ENCODE measurements around the gene ARPC5. TPM values are rescaled to one million over a fixed set of nuclear protein-coding genes. Genes with fewer than 3 reads are reported as not detected.

The ARPC5 gene
- total and polyA plus RNA-seq, 2 donors from 2014 or later, result 75.9 to 107 TPM

GRCh38 chr1:183605904-183606303, 29.7 kb downstream of the ARPC5 start:
- no peak for DNase-seq
- Histone ChIP-seq H3K9ac (ENCODE audit: low read length in 3 of 3) (no peak overlapping the region), H3K36me3 (ENCODE audit: control insufficient read depth in 2 of 3, insufficient read depth in 3 of 3, low read length in 3 of 3) (no peaks in the 10 kb centered on the region), H3K4me1 (ENCODE audit: control insufficient read depth in 2 of 3, insufficient read depth in 2 of 3, low read depth in 1 of 3, low read length in 3 of 3) (no peaks in the 10 kb centered on the region), H3K27me3 (ENCODE audit: control insufficient read depth, insufficient read depth, low read length) (no peaks in the 10 kb centered on the region), H3K4me3 (ENCODE audit: low read length in 3 of 3) (no peak overlapping the region), H3K9me3 (ENCODE audit: control insufficient read depth in 2 of 3, insufficient read depth in 1 of 3, low read length in 3 of 3) (no peaks in the 10 kb centered on the region), H3K27ac (ENCODE audit: low read depth in 2 of 2, low read length in 2 of 2) (no peak overlapping the region)
- no peak for FAIRE-seq
- no peak for TF ChIP-seq CTCF (IDR thresholded peaks at IDR 0.05; ENCODE audit: borderline replicate concordance, extremely low read depth, insufficient read depth)
- intact Hi-C loops (cut with DNase I), result no loop called here

- DNase-seq (no peak), FAIRE-seq (no peak)
- intact Hi-C loops (cut with DNase I), result no loop called here
- Histone ChIP-seq H3K27ac (ENCODE audit: low read depth in 2 of 2, low read length in 2 of 2) (no peak overlapping the region), H3K9ac (ENCODE audit: low read length in 3 of 3) (no peak overlapping the region), H3K4me1 (ENCODE audit: control insufficient read depth in 2 of 3, insufficient read depth in 2 of 3, low read depth in 1 of 3, low read length in 3 of 3) (no peaks in the 10 kb centered on the region), H3K9me3 (ENCODE audit: control insufficient read depth in 2 of 3, insufficient read depth in 1 of 3, low read length in 3 of 3) (no peaks in the 10 kb centered on the region), H3K4me3 (ENCODE audit: low read length in 3 of 3) (no peak overlapping the region), H3K27me3 (ENCODE audit: control insufficient read depth, insufficient read depth, low read length) (no peaks in the 10 kb centered on the region), H3K36me3 (ENCODE audit: control insufficient read depth in 2 of 3, insufficient read depth in 3 of 3, low read length in 3 of 3) (no peaks in the 10 kb centered on the region)
- TF ChIP-seq CTCF (IDR thresholded peaks at IDR 0.05; ENCODE audit: borderline replicate concordance, extremely low read depth, insufficient read depth), result no peak
Observed at GRCh38 chr1:183604815-183605214, 30.8 kb downstream of the ARPC5 start.

- Histone ChIP-seq H3K27ac (ENCODE audit: low read depth in 2 of 2, low read length in 2 of 2) (no peak overlapping the region), H3K4me3 (ENCODE audit: low read length in 3 of 3) (no peak overlapping the region), H3K36me3 (ENCODE audit: control insufficient read depth in 2 of 3, insufficient read depth in 3 of 3, low read length in 3 of 3) (no peaks in the 10 kb centered on the region), H3K4me1 (ENCODE audit: control insufficient read depth in 2 of 3, insufficient read depth in 2 of 3, low read depth in 1 of 3, low read length in 3 of 3) (no peaks in the 10 kb centered on the region), H3K9me3 (ENCODE audit: control insufficient read depth in 2 of 3, insufficient read depth in 1 of 3, low read length in 3 of 3) (no peaks in the 10 kb centered on the region), H3K9ac (ENCODE audit: low read length in 3 of 3) (no peak overlapping the region), H3K27me3 (ENCODE audit: control insufficient read depth, insufficient read depth, low read length) (no peaks in the 10 kb centered on the region)
- DNase-seq (no peak), FAIRE-seq (no peak)
- TF ChIP-seq CTCF (IDR thresholded peaks at IDR 0.05; ENCODE audit: borderline replicate concordance, extremely low read depth, insufficient read depth), result no peak
- intact Hi-C loops (cut with DNase I), result no loop called here
Observed at GRCh38 chr1:183604038-183604808, 31.4 kb downstream of the ARPC5 start.
